Fibroblast of lung (primary cell): ENCODE data around the gene ACVR1B. TPM values are rescaled to one million over a fixed set of nuclear protein-coding genes. Genes with fewer than 3 reads are reported as not detected.

Experiments used
- DNase-seq, 2 donors: peaks; one replicate each; pipeline versions ENCODE4 v3.0.0 to v3.0.0-alpha.2; 2010; ENCODE audit warnings: low read depth in 2 of 2
- H2AFZ ChIP-seq: 2 replicates; pipeline ENCODE4 v1.5.1; 2012; ENCODE audit warnings: low read length, control low read depth, inconsistent platforms
- H3K27ac ChIP-seq: 2 replicates; pipeline ENCODE4 v1.5.1; 2011; ENCODE audit warnings: low read length, control low read depth; ENCODE audit not compliant: insufficient read depth
- H3K27me3 ChIP-seq: 2 replicates; pipeline ENCODE4 v1.5.1; 2011; ENCODE audit warnings: mild to moderate bottlenecking, low read length; ENCODE audit not compliant: control insufficient read depth, insufficient read depth
- H3K36me3 ChIP-seq: 2 replicates; pipeline ENCODE4 v1.5.1; 2011; ENCODE audit warnings: low read length; ENCODE audit not compliant: control insufficient read depth, insufficient read depth
- H3K4me1 ChIP-seq: 2 replicates; pipeline ENCODE4 v1.5.1; 2011; ENCODE audit warnings: low read length; ENCODE audit not compliant: control insufficient read depth, insufficient read depth; ENCODE audit errors: extremely low read depth
- H3K4me2 ChIP-seq: 2 replicates; pipeline ENCODE4 v1.5.1; 2011; ENCODE audit warnings: low read length, control low read depth; ENCODE audit not compliant: insufficient read depth; ENCODE audit errors: extremely low read depth
- H3K4me3 ChIP-seq, 4 experiments: fragments of 200-600 bp in 1 of 4; sonication (generic) in 1 of 4; replicated peaks in 1 of 4; 2 replicates each; pipeline ENCODE4 v1.5.1; 2011 to 2016; ENCODE audit warnings: low read length in 4 of 4, low read depth in 3 of 4, mild to moderate bottlenecking in 3 of 4, control low read depth in 2 of 4, inconsistent platforms in 1 of 4, mixed read lengths in 1 of 4; ENCODE audit not compliant: insufficient read depth in 1 of 4; ENCODE audit errors: control extremely low read depth in 1 of 4
- H3K79me2 ChIP-seq: 2 replicates; pipeline ENCODE4 v1.5.1; 2012; ENCODE audit warnings: mild to moderate bottlenecking, low read length, inconsistent platforms; ENCODE audit not compliant: control insufficient read depth, insufficient read depth
- H3K9ac ChIP-seq: 2 replicates; pipeline ENCODE4 v1.5.1; 2011; ENCODE audit warnings: mild to moderate bottlenecking, low read length, control low read depth; ENCODE audit not compliant: insufficient read depth
- H3K9me3 ChIP-seq: 2 replicates; pipeline ENCODE4 v1.5.1; 2012; ENCODE audit warnings: low read depth, low read length; ENCODE audit not compliant: control insufficient read depth, insufficient read depth
- H4K20me1 ChIP-seq: 2 replicates; pipeline ENCODE4 v1.5.1; 2011; ENCODE audit warnings: low read length; ENCODE audit not compliant: control insufficient read depth, insufficient read depth; ENCODE audit errors: extremely low read depth
- EZH2 ChIP-seq: IDR thresholded peaks from 2 replicates; pipeline ENCODE4 v1.5.1; 2012; ENCODE audit warnings: low read length, control low read depth, mild to moderate bottlenecking; ENCODE audit errors: missing control alignments
- polyA plus RNA-seq, 2 donors: library from polyadenylated mRNA; depleted of rRNA in 1 of 2; stranded (reverse) in 1 of 2; unstranded in 1 of 2; fragments of >200 nt; gene quantifications; 2 replicates each; pipeline ENCODE4 v1.2.1, GENCODE V29; 2011 to 2012; ENCODE audit warnings: missing spikeins in 1 of 2
- total RNA-seq: library from RNA; depleted of rRNA; stranded (reverse); fragments of >200 nt; gene quantifications from 2 replicates; pipeline ENCODE4 v1.2.1, GENCODE V29; 2014
- TF ChIP-seq, protein P1 (sequence below), 2 donors: IDR thresholded peaks in 1 of 2; conservative IDR thresholded peaks in 1 of 2; 1 replicate in 1 of 2; 2 replicates in 1 of 2; pipeline ENCODE4 v1.5.1; 2011 to 2012; ENCODE audit warnings: low read length in 2 of 2, control low read depth in 1 of 2, inconsistent platforms in 1 of 2, low read depth in 1 of 2, mild to moderate bottlenecking in 1 of 2

ACVR1B gene
- total and polyA plus RNA-seq, 2 donors (not counting 1 experiment from before 2014, with no cell fraction given) = 12.4 to 13.6 TPM

DNA sequence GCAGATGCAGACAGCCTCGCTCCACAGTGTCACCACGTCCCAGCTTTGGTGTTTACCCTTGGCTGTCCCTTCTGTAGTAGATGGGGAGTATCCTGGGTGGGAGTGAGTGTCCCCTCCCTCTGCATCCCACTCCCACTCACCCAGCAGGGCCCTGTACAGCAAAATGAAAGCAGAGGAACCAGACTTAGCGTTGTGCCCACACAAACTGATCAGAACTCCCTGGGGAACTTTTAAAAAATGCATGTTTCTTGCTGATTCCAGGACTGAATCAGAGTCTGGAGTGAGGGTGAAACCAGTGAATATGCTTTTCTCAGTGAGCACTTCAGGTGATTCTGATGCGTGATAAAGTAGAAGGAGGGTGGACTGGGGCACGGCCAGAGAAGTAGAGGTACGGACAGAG, 41.3 kb upstream of the ACVR1B start:
- H3K9ac ChIP-seq = no peak overlapping the region
- H4K20me1 ChIP-seq = no peaks in the 10 kb centered on the region
- no peaks in the 10 kb centered on the region for H3K27me3 ChIP-seq
- H3K4me3 ChIP-seq = peak overlapping the region in 1 of 4 experiments; percentile 1
- no peak overlapping the region for H3K27ac ChIP-seq
- DNase-seq = no peak
- no peak for TF ChIP-seq EZH2
- TF ChIP-seq, protein P1, sequence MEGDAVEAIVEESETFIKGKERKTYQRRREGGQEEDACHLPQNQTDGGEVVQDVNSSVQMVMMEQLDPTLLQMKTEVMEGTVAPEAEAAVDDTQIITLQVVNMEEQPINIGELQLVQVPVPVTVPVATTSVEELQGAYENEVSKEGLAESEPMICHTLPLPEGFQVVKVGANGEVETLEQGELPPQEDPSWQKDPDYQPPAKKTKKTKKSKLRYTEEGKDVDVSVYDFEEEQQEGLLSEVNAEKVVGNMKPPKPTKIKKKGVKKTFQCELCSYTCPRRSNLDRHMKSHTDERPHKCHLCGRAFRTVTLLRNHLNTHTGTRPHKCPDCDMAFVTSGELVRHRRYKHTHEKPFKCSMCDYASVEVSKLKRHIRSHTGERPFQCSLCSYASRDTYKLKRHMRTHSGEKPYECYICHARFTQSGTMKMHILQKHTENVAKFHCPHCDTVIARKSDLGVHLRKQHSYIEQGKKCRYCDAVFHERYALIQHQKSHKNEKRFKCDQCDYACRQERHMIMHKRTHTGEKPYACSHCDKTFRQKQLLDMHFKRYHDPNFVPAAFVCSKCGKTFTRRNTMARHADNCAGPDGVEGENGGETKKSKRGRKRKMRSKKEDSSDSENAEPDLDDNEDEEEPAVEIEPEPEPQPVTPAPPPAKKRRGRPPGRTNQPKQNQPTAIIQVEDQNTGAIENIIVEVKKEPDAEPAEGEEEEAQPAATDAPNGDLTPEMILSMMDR (conservative IDR thresholded peaks at IDR 0.05 in 1 of 2, IDR thresholded peaks at IDR 0.05 in 1 of 2; ENCODE audit: low read depth in 1 of 2, low read length in 2 of 2) = no peak
- H3K9me3 ChIP-seq = no peaks in the 10 kb centered on the region
- H3K4me2 ChIP-seq = peak overlapping the region; percentile 76
- peak overlapping the region; percentile 69 for H2AFZ ChIP-seq
- H3K36me3 ChIP-seq = no peaks in the 10 kb centered on the region
- H3K4me1 ChIP-seq = peaks cover 28% of the 10 kb centered on the region
- no peaks in the 10 kb centered on the region for H3K79me2 ChIP-seq

DNA sequence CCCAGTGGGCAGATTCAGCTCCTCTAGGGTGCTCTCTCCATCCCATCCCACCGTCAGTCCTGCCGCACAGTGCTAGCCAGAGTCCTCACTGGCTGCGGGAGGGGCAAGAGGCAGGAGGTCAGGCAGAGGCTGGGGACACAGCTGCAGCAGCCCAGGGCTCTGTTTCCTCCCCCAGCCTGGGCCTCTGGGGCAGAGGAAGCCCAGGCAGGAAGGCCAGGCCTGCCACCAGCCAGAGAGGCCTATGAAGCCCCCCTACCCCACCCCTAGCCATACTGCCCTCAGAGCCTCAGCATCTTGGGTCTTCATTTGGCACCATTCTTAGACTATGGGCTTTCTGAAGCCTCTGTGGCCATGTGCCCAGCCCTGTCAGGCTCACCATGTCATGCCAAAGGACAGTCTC, 40.8 kb upstream of the ACVR1B start:
- no peaks in the 10 kb centered on the region for H3K79me2 ChIP-seq
- H3K4me3 ChIP-seq = no peak overlapping the region
- H3K36me3 ChIP-seq = no peaks in the 10 kb centered on the region
- H3K9me3 ChIP-seq = no peaks in the 10 kb centered on the region
- DNase-seq = no peak
- no peaks in the 10 kb centered on the region for H4K20me1 ChIP-seq
- no peaks in the 10 kb centered on the region for H3K27me3 ChIP-seq
- no peak overlapping the region for H2AFZ ChIP-seq
- no peak for TF ChIP-seq EZH2
- TF ChIP-seq, protein P1 (conservative IDR thresholded peaks at IDR 0.05 in 1 of 2, IDR thresholded peaks at IDR 0.05 in 1 of 2; ENCODE audit: low read depth in 1 of 2, low read length in 2 of 2) = no peak
- no peak overlapping the region for H3K27ac ChIP-seq
- no peak overlapping the region for H3K4me2 ChIP-seq
- H3K9ac ChIP-seq = no peak overlapping the region
- H3K4me1 ChIP-seq = peaks cover 23% of the 10 kb centered on the region

DNA sequence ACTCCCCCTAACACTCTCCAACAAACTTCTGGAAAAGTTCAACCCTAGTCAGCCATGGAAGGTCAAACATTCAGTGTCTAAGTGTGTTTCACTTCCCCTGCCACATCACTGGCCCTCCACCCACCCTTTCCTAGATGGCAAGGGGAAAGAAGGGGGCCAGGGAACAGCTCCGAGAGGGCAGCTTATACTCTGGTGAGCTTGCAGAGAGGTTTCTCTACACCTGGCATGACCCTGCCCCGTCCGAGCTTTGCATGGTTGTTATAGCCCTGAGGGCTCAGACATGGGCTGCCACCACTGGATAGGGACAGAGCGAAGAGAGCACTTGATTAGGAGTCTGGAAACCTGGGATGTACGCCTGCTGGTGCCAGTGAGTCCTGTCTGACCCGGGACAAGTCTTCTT, 40.2 kb upstream of the ACVR1B start:
- no peak overlapping the region for H3K9ac ChIP-seq
- H3K27me3 ChIP-seq = no peaks in the 10 kb centered on the region
- peaks cover 19% of the 10 kb centered on the region for H3K4me1 ChIP-seq
- H3K79me2 ChIP-seq = no peaks in the 10 kb centered on the region
- H3K4me2 ChIP-seq = no peak overlapping the region
- TF ChIP-seq, protein P1 (conservative IDR thresholded peaks at IDR 0.05 in 1 of 2, IDR thresholded peaks at IDR 0.05 in 1 of 2; ENCODE audit: low read depth in 1 of 2, low read length in 2 of 2) = no peak
- no peak for TF ChIP-seq EZH2
- H3K4me3 ChIP-seq = no peak overlapping the region
- no peaks in the 10 kb centered on the region for H3K9me3 ChIP-seq
- H3K27ac ChIP-seq = no peak overlapping the region
- no peaks in the 10 kb centered on the region for H3K36me3 ChIP-seq
- no peak overlapping the region for H2AFZ ChIP-seq
- DNase-seq = no peak
- H4K20me1 ChIP-seq = no peaks in the 10 kb centered on the region
